H1 (cell line): Measurements from ENCODE around the gene ACAD9. TPM values are rescaled to one million over a fixed set of nuclear protein-coding genes. Genes with fewer than 3 reads are reported as not detected.

Experiments
- POLR2A ChIP-seq, 2 experiments: IDR thresholded peaks; 1 replicate in 1 of 2; 2 replicates in 1 of 2; pipeline ENCODE4 v1.6.1; 2011; ENCODE audit warnings: low read depth in 2 of 2, low read length in 2 of 2, mild to moderate bottlenecking in 2 of 2; ENCODE audit errors: control extremely low read depth in 1 of 2
- SP1 ChIP-seq: IDR thresholded peaks from 2 replicates; pipeline ENCODE4 v1.6.1; 2011; ENCODE audit warnings: low read depth, low read length
- YY1 ChIP-seq: IDR thresholded peaks from 2 replicates; pipeline ENCODE4 v1.6.1; 2011; ENCODE audit warnings: low read depth, mild to moderate bottlenecking, low read length
- polyA plus RNA-seq, 7 experiments: library from polyadenylated mRNA; depleted of rRNA in 3 of 7; stranded (reverse) in 5 of 7; unstranded in 2 of 7; fragments of >200 nt in 5 of 7; fragments of 200-250 nt in 2 of 7; gene quantifications; 1 replicate in 5 of 7; 2 replicates in 1 of 7; 4 replicates in 1 of 7; pipeline versions ENCODE4 v1.2.1 to v1.2.3, GENCODE V29; 2011 to 2013; ENCODE audit warnings: missing spikeins in 2 of 7, mixed read lengths in 2 of 7
- total RNA-seq: library from RNA; stranded (reverse); fragmentation: NEBNext Ultra II Directional; extraction: Animal tissue kit (Norgen Biotek cat#: 25700); gene quantifications from 2 replicates; pipeline ENCODE4 v1.2.1, GENCODE V29; 2021

Gene ACAD9
- total and polyA plus RNA-seq, 2 of the 8 experiments (the other 6 are each of a cell fraction or from before 2014, with no cell fraction given) = 27.5 to 28.9 TPM

GRCh38 chr3:128846486-128846891 lies 32.9 kb upstream of the ACAD9 start (continued):
- TF ChIP-seq YY1 (no peak), SP1 (no peak), POLR2A (IDR thresholded peaks at IDR 0.05; ENCODE audit: control extremely low read depth in 1 of 2, low read depth in 2 of 2, low read length in 2 of 2) (no peak)
